H9 (cell line): ENCODE data around the gene THAP3. TPM values are rescaled to one million over a fixed set of nuclear protein-coding genes. Genes with fewer than 3 reads are reported as not detected.

Experiments
- DNase-seq: peaks from one replicate; pipeline ENCODE4 v3.0.0-alpha.2; 2017
- H2AFZ ChIP-seq: one replicate; pipeline ENCODE4 v1.6.1; 2013; ENCODE audit warnings: mild to moderate bottlenecking, low read length, control low read depth, moderate library complexity
- H2AK5ac ChIP-seq: 2 replicates; pipeline ENCODE4 v1.6.1; 2013; ENCODE audit warnings: low read length, control low read depth, mixed read lengths; ENCODE audit not compliant: insufficient read length
- H2BK120ac ChIP-seq: one replicate; pipeline ENCODE4 v1.6.1; 2013; ENCODE audit warnings: low read depth, mild to moderate bottlenecking, low read length, control low read depth, inconsistent platforms; ENCODE audit not compliant: poor library complexity, severe bottlenecking
- H2BK12ac ChIP-seq: 2 replicates; pipeline ENCODE4 v1.6.1; 2013; ENCODE audit warnings: low read length, control low read depth, mixed read lengths, low read depth; ENCODE audit not compliant: insufficient read length
- H2BK15ac ChIP-seq: 2 replicates; pipeline ENCODE4 v1.6.1; 2013; ENCODE audit warnings: low read depth, low read length, control low read depth
- H2BK20ac ChIP-seq: one replicate; pipeline ENCODE4 v1.6.1; 2013; ENCODE audit warnings: low read depth, mild to moderate bottlenecking, low read length, control low read depth, inconsistent platforms; ENCODE audit not compliant: poor library complexity, severe bottlenecking
- H2BK5ac ChIP-seq: 2 replicates; pipeline ENCODE4 v1.6.1; 2013; ENCODE audit warnings: low read length, control low read depth, mixed read lengths; ENCODE audit not compliant: insufficient read length
- H3K14ac ChIP-seq: 2 replicates; pipeline ENCODE4 v1.6.1; 2013; ENCODE audit warnings: low read length, control low read depth; ENCODE audit not compliant: insufficient read depth
- H3K18ac ChIP-seq: 2 replicates; pipeline ENCODE4 v1.6.1; 2013; ENCODE audit warnings: low read depth, mild to moderate bottlenecking, mixed read lengths, low read length, control low read depth; ENCODE audit not compliant: insufficient read length
- H3K23ac ChIP-seq: 2 replicates; pipeline ENCODE4 v1.6.1; 2013; ENCODE audit warnings: low read length, control low read depth, mixed read lengths, low read depth; ENCODE audit not compliant: insufficient read length
- H3K23me2 ChIP-seq: 2 replicates; pipeline ENCODE4 v1.6.1; 2013; ENCODE audit warnings: low read depth, mild to moderate bottlenecking, mixed read lengths, low read length, control low read depth; ENCODE audit not compliant: insufficient read length, poor library complexity, severe bottlenecking
- H3K27ac ChIP-seq: 2 replicates; pipeline ENCODE4 v1.5.1; 2013; ENCODE audit warnings: low read length, control low read depth, mixed read lengths, low read depth; ENCODE audit not compliant: insufficient read length
- H3K27me3 ChIP-seq: 2 replicates; pipeline ENCODE4 v1.6.1; 2013; ENCODE audit warnings: low read length, control low read depth, inconsistent platforms; ENCODE audit not compliant: insufficient read depth
- H3K4ac ChIP-seq: 2 replicates; pipeline ENCODE4 v1.6.1; 2013; ENCODE audit warnings: low read depth, mild to moderate bottlenecking, control low read depth, inconsistent platforms, low read length, moderate library complexity
- H3K4me1 ChIP-seq: 2 replicates; pipeline ENCODE4 v1.6.1; 2013; ENCODE audit warnings: low read length, control low read depth, inconsistent platforms; ENCODE audit not compliant: insufficient read depth
- H3K4me2 ChIP-seq: 2 replicates; pipeline ENCODE4 v1.6.1; 2013; ENCODE audit warnings: low read length, control low read depth, mixed read lengths; ENCODE audit not compliant: insufficient read length, insufficient read depth
- H3K56ac ChIP-seq: 2 replicates; pipeline ENCODE4 v1.6.1; 2013; ENCODE audit warnings: low read depth, mild to moderate bottlenecking, mixed read lengths, low read length, control low read depth; ENCODE audit not compliant: insufficient read length
- H3K79me1 ChIP-seq: 2 replicates; pipeline ENCODE4 v1.6.1; 2013; ENCODE audit warnings: low read depth, mild to moderate bottlenecking, moderate library complexity, low read length, control low read depth, inconsistent platforms; ENCODE audit not compliant: insufficient read depth, poor library complexity, severe bottlenecking
- H3K79me2 ChIP-seq: 2 replicates; pipeline ENCODE4 v1.6.1; 2013; ENCODE audit warnings: low read length, control low read depth, inconsistent platforms; ENCODE audit not compliant: insufficient read depth
- H3K9ac ChIP-seq: 2 replicates; pipeline ENCODE4 v1.6.1; 2013; ENCODE audit warnings: low read length, control low read depth, mixed read lengths; ENCODE audit not compliant: insufficient read length; ENCODE audit errors: extremely low read depth
- H3K9me3 ChIP-seq: one replicate; pipeline ENCODE4 v1.6.1; 2013; ENCODE audit warnings: low read depth, low read length, inconsistent platforms; ENCODE audit not compliant: control insufficient read depth
- H3T11ph ChIP-seq: one replicate; pipeline ENCODE4 v1.6.1; 2013; ENCODE audit warnings: mild to moderate bottlenecking, low read length, control low read depth, inconsistent platforms
- H4K20me1 ChIP-seq: one replicate; pipeline ENCODE4 v1.6.1; 2013; ENCODE audit not compliant: control insufficient read depth, insufficient read length, insufficient read depth
- H4K5ac ChIP-seq: 2 replicates; pipeline ENCODE4 v1.6.1; 2013; ENCODE audit warnings: low read depth, mild to moderate bottlenecking, mixed read lengths, low read length, control low read depth; ENCODE audit not compliant: insufficient read length
- H4K8ac ChIP-seq: replicated peaks from 2 replicates; pipeline ENCODE4 v1.6.1; 2013; ENCODE audit warnings: low read length, control low read depth, mixed read lengths, low read depth; ENCODE audit not compliant: insufficient read length
- H4K91ac ChIP-seq: 2 replicates; pipeline ENCODE4 v1.6.1; 2013; ENCODE audit warnings: low read depth, mild to moderate bottlenecking, moderate library complexity, mixed read lengths, low read length, control low read depth; ENCODE audit not compliant: insufficient read length
- H3K27ac Mint-ChIP-seq, 3 experiments: 2 replicates in 2 of 3; 3 replicates in 1 of 3; pipeline ENCODE4 v1.8.0; 2020 to 2021; ENCODE audit warnings: mixed read lengths in 3 of 3, mild to moderate bottlenecking in 1 of 3, moderate library complexity in 1 of 3
- H3K27me3 Mint-ChIP-seq: 2 replicates; pipeline ENCODE4 v1.8.0; 2021; ENCODE audit warnings: low read depth, mild to moderate bottlenecking, moderate library complexity, mixed read lengths
- H3K36me3 Mint-ChIP-seq, 3 experiments: 2 replicates in 2 of 3; 3 replicates in 1 of 3; pipeline ENCODE4 v1.8.0; 2020 to 2021; ENCODE audit warnings: low read depth in 3 of 3, mixed read lengths in 3 of 3; ENCODE audit not compliant: insufficient read depth in 1 of 3
- H3K4me1 Mint-ChIP-seq, 2 experiments: 2 replicates each; pipeline ENCODE4 v1.8.0; 2020; ENCODE audit warnings: mixed read lengths in 2 of 2
- H3K4me3 Mint-ChIP-seq, 2 experiments: 2 replicates in 1 of 2; 3 replicates in 1 of 2; pipeline ENCODE4 v1.8.0; 2020 to 2021; ENCODE audit warnings: mild to moderate bottlenecking in 2 of 2, mixed read lengths in 2 of 2, moderate library complexity in 1 of 2
- H3K9me3 Mint-ChIP-seq, 2 experiments: 2 replicates in 1 of 2; 3 replicates in 1 of 2; pipeline ENCODE4 v1.8.0; 2020; ENCODE audit warnings: mild to moderate bottlenecking in 2 of 2, mixed read lengths in 2 of 2, moderate library complexity in 1 of 2
- WGBS: extraction: QIAGEN DNeasy Blood & Tissue Kit; methylation state at CpG from one replicate; pipeline ENCODE4 v1.1.7; 2013; ENCODE audit warnings: missing lambda C conversion rate, low lambda C conversion rate, mixed read lengths; ENCODE audit not compliant: insufficient read length; ENCODE audit errors: extremely low coverage; 5-methylcytosine and 5-hydroxymethylcytosine counted together
- long read RNA-seq: library from polyadenylated mRNA; unstranded; transcript quantifications from one replicate; pipeline ENCODE4 v2.0.0, GENCODE V29; 2020
- total RNA-seq: library from RNA; stranded (reverse); gene quantifications from 2 replicates; pipeline ENCODE4 v1.2.1, GENCODE V29; 2021
- TF ChIP-seq, protein P1 (sequence below): fragments of 200-600 bp; sonication (generic); conservative IDR thresholded peaks from 3 replicates; pipeline ENCODE4 v1.8.0; 2021; ENCODE audit warnings: antibody characterized with exemption, mild to moderate bottlenecking

THAP3 gene, protein sequence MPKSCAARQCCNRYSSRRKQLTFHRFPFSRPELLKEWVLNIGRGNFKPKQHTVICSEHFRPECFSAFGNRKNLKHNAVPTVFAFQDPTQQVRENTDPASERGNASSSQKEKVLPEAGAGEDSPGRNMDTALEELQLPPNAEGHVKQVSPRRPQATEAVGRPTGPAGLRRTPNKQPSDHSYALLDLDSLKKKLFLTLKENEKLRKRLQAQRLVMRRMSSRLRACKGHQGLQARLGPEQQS
- 14.0 and 15.3 TPM in 2 replicates for total RNA-seq
- long read RNA-seq, transcript THAP3-204 (4 exons, 983 nt) = major isoform, 7 of 68 reads
- long read RNA-seq, partial matches to known transcripts = 45 of 68 reads
- long read RNA-seq, other reads (novel, unspliced or antisense) = 10 of 68 reads

DNA sequence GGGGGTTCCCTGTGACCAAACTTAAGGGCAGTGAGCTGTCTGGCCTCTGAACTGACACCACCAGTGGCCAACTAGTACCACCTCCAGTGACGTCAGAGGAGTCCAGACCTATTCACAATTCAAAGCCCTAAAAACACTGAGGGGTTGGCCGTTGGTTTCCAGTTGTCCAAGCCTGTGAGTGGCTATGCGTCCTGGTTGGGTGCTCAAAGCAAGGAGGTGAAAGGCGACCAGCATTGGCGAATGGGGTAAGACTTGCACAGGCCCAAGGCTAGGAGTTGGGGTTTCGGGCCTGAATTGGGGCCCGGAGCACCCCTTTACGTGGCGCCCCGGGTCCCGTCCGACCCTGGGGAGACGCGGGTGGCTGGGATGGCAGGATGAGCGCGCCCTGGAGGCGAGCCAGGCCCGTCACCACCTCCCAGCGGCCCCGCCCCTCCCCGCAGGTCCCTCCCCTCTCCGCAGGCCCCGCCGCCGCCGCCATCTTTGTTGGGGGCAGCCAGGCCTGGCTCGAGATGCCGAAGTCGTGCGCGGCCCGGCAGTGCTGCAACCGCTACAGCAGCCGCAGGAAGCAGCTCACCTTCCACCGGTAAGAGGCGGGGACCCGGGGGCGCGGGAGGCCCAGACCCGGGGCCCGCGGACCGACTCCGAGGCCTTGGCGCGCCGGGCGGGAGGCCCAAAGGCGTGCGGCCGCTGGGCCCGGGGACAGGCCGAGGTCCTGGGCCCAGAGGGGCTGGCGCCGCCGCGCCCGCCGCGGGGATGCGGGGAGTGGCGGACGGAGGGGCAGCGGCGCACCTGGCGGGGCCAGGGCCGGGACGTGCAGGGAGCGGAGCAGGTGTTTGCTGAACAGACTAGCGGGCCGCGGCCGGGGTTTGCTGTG is at the start of gene THAP3:
Gene THAP3 (plus strand): TSS at position 159 of the 874 bp plus-strand sequence. CDS start 351 bp downstream, at position 510.
- Histone ChIP-seq H3K79me2 (0 out of 2 replicates have a peak, but pooled peaks cover 4% of the 10 kb centered on the region), H3K4me1 (no peaks in the 10 kb centered on the region), H3K23me2 (peaks cover 5% of the 10 kb centered on the region), H3T11ph (no peak within 1 kb of the TSS), H3K18ac (peak within 1 kb of the TSS; percentile 15), H3K27ac (no peak within 1 kb of the TSS), H3K27me3 (no peaks in the 10 kb centered on the region), H2BK12ac (no peak within 1 kb of the TSS), H3K9me3 (no peaks in the 10 kb centered on the region), H2BK15ac (no peak within 1 kb of the TSS), H3K79me1 (peaks cover 5% of the 10 kb centered on the region), H3K14ac (peak within 1 kb of the TSS; percentile 61; the same call in 1 of the 2 replicates), H4K91ac (no peak within 1 kb of the TSS), H4K20me1 (peaks cover 2% of the 10 kb centered on the region), H3K9ac (peak within 1 kb of the TSS; percentile 34), H3K56ac (no peak within 1 kb of the TSS), H4K5ac (no peak within 1 kb of the TSS), H4K8ac (no peak within 1 kb of the TSS), H2AFZ (no peak within 1 kb of the TSS), H3K4ac (no peak within 1 kb of the TSS), H2BK20ac (no peak within 1 kb of the TSS), H3K4me2 (peak within 1 kb of the TSS; percentile 98), H3K23ac (no peak within 1 kb of the TSS), H2BK120ac (no peak within 1 kb of the TSS), H2AK5ac (no peak within 1 kb of the TSS), H2BK5ac (no peak within 1 kb of the TSS)
- Mint-ChIP-seq H3K27me3 (no peaks in the 10 kb centered on the region), H3K4me1 (peaks cover 12 to 23% of the 10 kb centered on the region in 2 experiments), H3K27ac (peak within 1 kb of the TSS; percentile 94 to 99 (median 97)), H3K4me3 (peak within 1 kb of the TSS; percentile 78 to 93), H3K36me3 (peaks cover 31 to 74% (median 68%) of the 10 kb centered on the region in 3 experiments), H3K9me3 (no peaks in the 10 kb centered on the region)
- peak; percentile 91 for DNase-seq
- TF ChIP-seq, protein P1, sequence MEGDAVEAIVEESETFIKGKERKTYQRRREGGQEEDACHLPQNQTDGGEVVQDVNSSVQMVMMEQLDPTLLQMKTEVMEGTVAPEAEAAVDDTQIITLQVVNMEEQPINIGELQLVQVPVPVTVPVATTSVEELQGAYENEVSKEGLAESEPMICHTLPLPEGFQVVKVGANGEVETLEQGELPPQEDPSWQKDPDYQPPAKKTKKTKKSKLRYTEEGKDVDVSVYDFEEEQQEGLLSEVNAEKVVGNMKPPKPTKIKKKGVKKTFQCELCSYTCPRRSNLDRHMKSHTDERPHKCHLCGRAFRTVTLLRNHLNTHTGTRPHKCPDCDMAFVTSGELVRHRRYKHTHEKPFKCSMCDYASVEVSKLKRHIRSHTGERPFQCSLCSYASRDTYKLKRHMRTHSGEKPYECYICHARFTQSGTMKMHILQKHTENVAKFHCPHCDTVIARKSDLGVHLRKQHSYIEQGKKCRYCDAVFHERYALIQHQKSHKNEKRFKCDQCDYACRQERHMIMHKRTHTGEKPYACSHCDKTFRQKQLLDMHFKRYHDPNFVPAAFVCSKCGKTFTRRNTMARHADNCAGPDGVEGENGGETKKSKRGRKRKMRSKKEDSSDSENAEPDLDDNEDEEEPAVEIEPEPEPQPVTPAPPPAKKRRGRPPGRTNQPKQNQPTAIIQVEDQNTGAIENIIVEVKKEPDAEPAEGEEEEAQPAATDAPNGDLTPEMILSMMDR = peak; percentile 50
- WGBS = no CpG with 5 or more reads among the region's 73 CpGs
